GM19397 (cell line): Measurements from ENCODE around the gene TM9SF2.
"Not testable (repeated sequence)": the region's sequence is repeated elsewhere in the genome, so short reads cannot be mapped to it uniquely, and the experiment has no call there.

Experiments used
- ATAC-seq: cut with Tn5 transposase; IDR thresholded peaks from one replicate; pipeline ENCODE4 v1.9.1; 2021; ENCODE audit warnings: mild to moderate bottlenecking, moderate library complexity; ENCODE audit not compliant: unreplicated experiment

Gene TM9SF2

GRCh38 chr13:99491750-99492149, 9.5 kb upstream of the TM9SF2 start:
- ATAC-seq, result not testable (repeated sequence)

GRCh38 chr13:99495466-99496183, 5.6 kb upstream of the TM9SF2 start:
- ATAC-seq, result no peak

GRCh38 chr13:99496184-99497142, 4.8 kb upstream of the TM9SF2 start:
- no peak for ATAC-seq

GRCh38 chr13:99498171-99499161, 2.8 kb upstream of the TM9SF2 start:
- peak; percentile 49 for ATAC-seq

- ATAC-seq, result peak; percentile 6
Measured at GRCh38 chr13:99500839-99501183, 461 bp upstream of the TM9SF2 start.

GRCh38 chr13:99501848-99502301, 603 bp downstream of the TM9SF2 start:
- no peak for ATAC-seq

- ATAC-seq, result no peak
Measured at GRCh38 chr13:99505814-99506269, 4.6 kb downstream of the TM9SF2 start.

GRCh38 chr13:99506634-99507033, 5.4 kb downstream of the TM9SF2 start:
- peak; percentile 75 for ATAC-seq

- ATAC-seq, result no peak
Measured at GRCh38 chr13:99507054-99507453, 5.8 kb downstream of the TM9SF2 start.

- ATAC-seq, result no peak
Measured at GRCh38 chr13:99507551-99507950, 6.3 kb downstream of the TM9SF2 start.

GRCh38 chr13:99507986-99508385, 6.7 kb downstream of the TM9SF2 start:
- ATAC-seq, result no peak

GRCh38 chr13:99509479-99509878, 8.2 kb downstream of the TM9SF2 start:
- no peak for ATAC-seq

- ATAC-seq, result no peak
Measured at GRCh38 chr13:99514801-99515200, 13.5 kb downstream of the TM9SF2 start.

GRCh38 chr13:99516153-99516929, 15.1 kb downstream of the TM9SF2 start:
- ATAC-seq, result no peak

- no peak for ATAC-seq
Measured at GRCh38 chr13:99517577-99517976, 16.3 kb downstream of the TM9SF2 start.

GRCh38 chr13:99517984-99518383, 16.7 kb downstream of the TM9SF2 start:
- no peak for ATAC-seq

GRCh38 chr13:99522298-99522697, 21.0 kb downstream of the TM9SF2 start:
- ATAC-seq, result no peak

GRCh38 chr13:99523838-99524237, 22.6 kb downstream of the TM9SF2 start:
- ATAC-seq, result no peak

GRCh38 chr13:99525967-99526366, 24.7 kb downstream of the TM9SF2 start:
- no peak for ATAC-seq

- no peak for ATAC-seq
Measured at GRCh38 chr13:99526549-99526948, 25.3 kb downstream of the TM9SF2 start.
